NOMO-1 treated with dmso at 0.1 percent for 144 hours (cell line): ENCODE data around the gene DDA1.
A peak's percentile ranks its signal among the peaks of the same experiment; 100 is the strongest.
"Not testable (repeated sequence)": the region's sequence is repeated elsewhere in the genome, so short reads cannot be mapped to it uniquely, and the experiment has no call there.

ENCODE experiments used
- DNase-seq: peaks from one replicate; lab custom pipeline; 2025; ENCODE audit not compliant: unreplicated experiment; lab: John Stamatoyannopoulos, UW

The DDA1 gene

GRCh38 chr19:17341386-17341785 is 32.0 kb downstream of the DDA1 start:
- no peak for DNase-seq

- no peak for DNase-seq
These were observed 32.5 kb downstream of the DDA1 start for GRCh38 chr19:17341845-17342244.

- DNase-seq, result peak; percentile 37
These were observed 36.8 kb downstream of the DDA1 start for GRCh38 chr19:17346109-17346671.

- no peak for DNase-seq
These were observed 38.0 kb downstream of the DDA1 start for GRCh38 chr19:17347361-17347760.

GRCh38 chr19:17347877-17348276 is 38.5 kb downstream of the DDA1 start:
- DNase-seq, result no peak

GRCh38 chr19:17348700-17349099 is 39.3 kb downstream of the DDA1 start:
- no peak for DNase-seq

GRCh38 chr19:17351815-17352435 is 42.6 kb downstream of the DDA1 start:
- DNase-seq, result no peak

GRCh38 chr19:17352608-17353280 is 43.4 kb downstream of the DDA1 start:
- no peak for DNase-seq

GRCh38 chr19:17353386-17353785 is 44.0 kb downstream of the DDA1 start:
- DNase-seq, result no peak

GRCh38 chr19:17357078-17357666 is 47.8 kb downstream of the DDA1 start:
- no peak for DNase-seq

- DNase-seq, result no peak
These were observed 48.4 kb downstream of the DDA1 start for GRCh38 chr19:17357724-17358123.

GRCh38 chr19:17358395-17358794 is 49.0 kb downstream of the DDA1 start:
- DNase-seq, result no peak

- no peak for DNase-seq
These were observed 50.8 kb downstream of the DDA1 start for GRCh38 chr19:17359905-17360800.

GRCh38 chr19:17363852-17364605 is 54.7 kb downstream of the DDA1 start:
- not testable (repeated sequence) for DNase-seq

GRCh38 chr19:17365361-17365760 is 56.0 kb downstream of the DDA1 start:
- no peak for DNase-seq

- DNase-seq, result peak; percentile 72
These were observed 60.7 kb downstream of the DDA1 start for GRCh38 chr19:17370026-17370587.
